ENCODE results near the gene C2orf68. TPM values are rescaled to one million over a fixed set of nuclear protein-coding genes. Genes with fewer than 3 reads are reported as not detected.
"Not testable (repeated sequence)": the region's sequence is repeated elsewhere in the genome, so short reads cannot be mapped to it uniquely, and the experiment has no call there.

Gene C2orf68
- total RNA-seq, 4 donors from 2014 or later: 15.7 to 21.9 (median 19.7) TPM

DNA sequence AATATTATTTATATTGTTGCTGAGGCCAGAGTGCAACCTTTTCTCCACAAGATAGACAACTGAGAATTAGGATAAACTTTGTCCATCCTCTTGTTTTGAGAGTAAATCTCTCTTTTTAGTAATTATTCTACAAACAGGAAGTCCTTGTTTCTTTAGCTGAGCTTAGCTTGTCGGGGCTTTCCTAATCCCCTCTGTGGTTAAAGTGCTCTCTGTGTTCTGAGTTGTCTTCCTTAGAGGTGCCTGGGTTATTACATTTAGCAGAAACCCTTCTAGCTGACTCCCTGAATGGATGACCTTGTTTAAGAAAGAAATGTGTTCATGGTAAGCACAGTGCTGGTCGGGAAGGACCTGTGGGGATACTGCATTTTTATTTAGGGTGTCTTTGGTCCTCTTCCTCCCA, 16.8 kb upstream of the C2orf68 start:
- no peak for DNase-seq (ENCODE audit: low spot score in 2 of 2)
- Histone ChIP-seq H3K27me3 (no peaks in the 10 kb centered on the region), H3K9me3 (no peaks in the 10 kb centered on the region), H3K4me1 (no peaks in the 10 kb centered on the region), H3K36me3 (peaks cover 0 to 98% (median 21%) of the 10 kb centered on the region in 3 donors), H3K4me3 (no peak overlapping the region), H3K27ac (no peak overlapping the region)
- TF ChIP-seq, protein P1, sequence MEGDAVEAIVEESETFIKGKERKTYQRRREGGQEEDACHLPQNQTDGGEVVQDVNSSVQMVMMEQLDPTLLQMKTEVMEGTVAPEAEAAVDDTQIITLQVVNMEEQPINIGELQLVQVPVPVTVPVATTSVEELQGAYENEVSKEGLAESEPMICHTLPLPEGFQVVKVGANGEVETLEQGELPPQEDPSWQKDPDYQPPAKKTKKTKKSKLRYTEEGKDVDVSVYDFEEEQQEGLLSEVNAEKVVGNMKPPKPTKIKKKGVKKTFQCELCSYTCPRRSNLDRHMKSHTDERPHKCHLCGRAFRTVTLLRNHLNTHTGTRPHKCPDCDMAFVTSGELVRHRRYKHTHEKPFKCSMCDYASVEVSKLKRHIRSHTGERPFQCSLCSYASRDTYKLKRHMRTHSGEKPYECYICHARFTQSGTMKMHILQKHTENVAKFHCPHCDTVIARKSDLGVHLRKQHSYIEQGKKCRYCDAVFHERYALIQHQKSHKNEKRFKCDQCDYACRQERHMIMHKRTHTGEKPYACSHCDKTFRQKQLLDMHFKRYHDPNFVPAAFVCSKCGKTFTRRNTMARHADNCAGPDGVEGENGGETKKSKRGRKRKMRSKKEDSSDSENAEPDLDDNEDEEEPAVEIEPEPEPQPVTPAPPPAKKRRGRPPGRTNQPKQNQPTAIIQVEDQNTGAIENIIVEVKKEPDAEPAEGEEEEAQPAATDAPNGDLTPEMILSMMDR (IDR thresholded peaks at IDR 0.05): no peak
- TF ChIP-seq EP300 (IDR thresholded peaks at IDR 0.05) (no peak), POLR2A (IDR thresholded peaks at IDR 0.05) (no peak)
- WGBS, 2 donors: 47 to 53% methylated on average over 2 of the region's 2 CpGs

DNA sequence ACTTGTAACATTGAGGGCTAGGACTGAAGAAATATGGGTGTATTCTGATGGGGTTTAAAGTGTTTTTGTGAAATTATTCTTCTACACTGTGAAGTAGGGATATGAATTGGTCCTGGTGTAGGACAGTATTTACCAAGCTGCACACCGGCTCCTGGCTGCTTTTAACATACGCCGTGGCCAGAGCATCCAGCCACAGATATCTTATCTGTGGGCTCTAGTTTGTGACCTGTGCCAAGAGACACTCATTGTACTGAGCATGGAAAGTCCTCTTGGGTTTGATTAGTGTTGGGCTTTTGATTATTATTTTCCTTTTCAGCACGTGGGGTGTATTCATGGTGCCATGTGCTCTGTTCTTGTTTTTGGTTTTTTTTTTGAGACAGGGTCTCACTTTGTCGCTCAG, 12.1 kb upstream of the C2orf68 start:
- no peak overlapping the region for H3K4me3 ChIP-seq
- peaks cover 0 to 99% (median 22%) of the 10 kb centered on the region in 3 donors for H3K36me3 ChIP-seq
- H3K4me1 ChIP-seq: peaks cover 0 to 3% (median 0%) of the 10 kb centered on the region in 4 donors
- TF ChIP-seq, protein P1 (IDR thresholded peaks at IDR 0.05): no peak
- TF ChIP-seq POLR2A (IDR thresholded peaks at IDR 0.05): no peak
- H3K9me3 ChIP-seq: no peaks in the 10 kb centered on the region
- H3K27me3 ChIP-seq: no peaks in the 10 kb centered on the region
- 90 to 91% methylated on average over 5 of the region's 5 CpGs for WGBS, 2 donors
- no peak overlapping the region for H3K27ac ChIP-seq
- DNase-seq (ENCODE audit: low spot score in 2 of 2): no peak

DNA sequence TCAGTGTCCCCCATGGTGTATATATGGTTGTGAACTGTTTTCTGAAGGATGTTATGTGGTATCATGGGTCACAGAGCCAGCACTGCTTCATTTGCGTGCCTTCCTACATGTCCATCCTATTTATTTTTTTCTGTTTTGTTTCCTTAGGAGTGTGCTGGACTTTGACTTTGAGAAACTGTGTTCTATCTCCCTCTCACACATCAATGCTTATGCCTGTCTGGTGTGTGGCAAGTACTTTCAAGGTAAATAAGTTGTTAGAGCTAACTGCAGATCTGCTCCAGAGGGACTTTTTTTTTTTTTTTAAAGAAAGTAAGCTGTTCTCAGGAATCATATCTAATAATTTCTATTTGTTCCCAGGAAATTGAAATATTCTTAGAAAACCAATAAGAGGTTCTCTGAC, 9.5 kb upstream of the C2orf68 start:
- TF ChIP-seq POLR2A (IDR thresholded peaks at IDR 0.05) (no peak), EP300 (IDR thresholded peaks at IDR 0.05) (no peak)
- TF ChIP-seq, protein P1 (IDR thresholded peaks at IDR 0.05): no peak
- DNase-seq (ENCODE audit: low spot score in 2 of 2): no peak
- Histone ChIP-seq H3K9me3 (no peaks in the 10 kb centered on the region), H3K27ac (no peak overlapping the region), H3K27me3 (no peaks in the 10 kb centered on the region), H3K4me1 (peaks cover 0 to 19% (median 10%) of the 10 kb centered on the region in 4 donors), H3K4me3 (no peak overlapping the region), H3K36me3 (peaks cover 0 to 75% (median 22%) of the 10 kb centered on the region in 3 donors)
- 93 to 96% methylated on average over 1 of the region's 1 CpG for WGBS, 2 donors

DNA sequence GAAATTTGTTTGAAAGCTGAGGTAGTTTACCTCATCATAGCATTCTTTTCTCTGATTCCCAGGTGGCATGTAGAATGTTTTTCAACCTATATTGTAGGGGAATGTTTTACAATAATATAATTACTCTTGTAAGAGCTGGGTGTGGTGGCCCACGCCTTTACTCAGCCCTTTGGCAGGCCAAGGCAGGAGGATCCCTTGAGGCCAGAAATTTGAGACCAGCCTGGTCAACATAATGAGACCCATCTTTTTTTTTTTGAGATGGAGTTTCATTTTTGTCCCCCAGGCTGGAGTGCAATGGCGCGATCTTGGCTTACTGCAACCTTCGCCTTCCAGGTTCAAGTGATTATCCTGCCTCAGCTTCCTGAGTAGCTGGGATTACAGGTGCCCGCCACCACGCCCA, 7.8 kb upstream of the C2orf68 start:
- Histone ChIP-seq H3K4me3 (no peak overlapping the region), H3K9me3 (no peaks in the 10 kb centered on the region), H3K4me1 (peaks cover 0 to 28% (median 12%) of the 10 kb centered on the region in 4 donors), H3K27me3 (no peaks in the 10 kb centered on the region), H3K27ac (no peak overlapping the region), H3K36me3 (peaks cover 0 to 58% (median 15%) of the 10 kb centered on the region in 3 donors)
- 93 to 94% methylated on average over 6 of the region's 6 CpGs for WGBS, 2 donors
- no peak for DNase-seq (ENCODE audit: low spot score in 2 of 2)
- no peak for TF ChIP-seq POLR2A (IDR thresholded peaks at IDR 0.05)

DNA sequence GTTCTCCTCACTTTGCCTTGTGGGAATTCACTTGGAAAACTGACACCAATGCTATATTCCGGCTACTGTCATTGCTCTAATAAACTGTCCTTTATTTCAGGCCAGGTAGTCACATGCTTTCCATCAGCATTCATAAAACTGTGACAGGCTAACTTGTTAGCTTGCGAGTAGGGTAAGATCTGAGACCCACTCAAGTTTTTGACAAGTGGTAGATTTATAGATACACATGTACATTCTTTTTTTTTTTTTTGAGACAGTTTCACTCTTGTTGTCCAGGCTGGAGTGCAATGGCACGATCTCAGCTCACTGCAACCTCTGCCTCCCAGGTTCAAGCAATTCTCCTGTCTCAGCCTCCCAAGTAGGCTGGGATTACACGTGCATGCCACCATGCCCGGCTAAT, 5.9 kb upstream of the C2orf68 start:
- peaks cover 0 to 39% (median 7%) of the 10 kb centered on the region in 3 donors for H3K36me3 ChIP-seq
- H3K27ac ChIP-seq; H3K27me3 ChIP-seq; DNase-seq (ENCODE audit: low spot score in 2 of 2); H3K4me3 ChIP-seq; H3K9me3 ChIP-seq: not testable (repeated sequence)
- peaks cover 0 to 28% (median 12%) of the 10 kb centered on the region in 4 donors for H3K4me1 ChIP-seq
- WGBS, 2 donors: 71 to 87% methylated on average over 5 of the region's 5 CpGs

DNA sequence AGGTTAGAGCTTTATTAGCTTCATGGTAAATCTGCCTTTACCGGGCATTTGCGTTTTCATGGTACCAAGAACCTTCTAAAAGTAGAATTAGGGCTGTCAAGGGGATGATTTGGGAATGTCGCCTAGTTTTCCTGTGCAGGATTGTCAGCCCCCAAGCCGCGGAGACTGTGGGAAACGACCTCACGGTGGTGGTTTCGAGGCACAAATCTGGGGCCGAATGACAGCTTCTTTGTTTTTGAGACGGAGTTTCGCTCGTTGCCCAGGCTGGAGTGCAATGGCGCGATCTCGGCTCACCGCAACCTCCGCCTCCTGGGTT, 3.5 kb upstream of the C2orf68 start:
- Histone ChIP-seq H3K27ac (peak overlapping the region in 3 of 4 donors; percentile 83 to 85 (median 83)), H3K4me3 (peak overlapping the region in 3 of 4 donors; percentile 63 to 88 (median 80)), H3K9me3 (no peaks in the 10 kb centered on the region), H3K4me1 (peaks cover 0 to 42% (median 15%) of the 10 kb centered on the region in 4 donors), H3K27me3 (no peaks in the 10 kb centered on the region), H3K36me3 (peaks cover 0 to 16% (median 0%) of the 10 kb centered on the region in 3 donors)
- no peak for DNase-seq (ENCODE audit: low spot score in 2 of 2)
- TF ChIP-seq, protein P1 (IDR thresholded peaks at IDR 0.05): no peak
- TF ChIP-seq POLR2A (IDR thresholded peaks at IDR 0.05) (no peak), EP300 (IDR thresholded peaks at IDR 0.05) (no peak)
- 90 to 91% methylated on average over 17 of the region's 17 CpGs for WGBS, 2 donors

DNA sequence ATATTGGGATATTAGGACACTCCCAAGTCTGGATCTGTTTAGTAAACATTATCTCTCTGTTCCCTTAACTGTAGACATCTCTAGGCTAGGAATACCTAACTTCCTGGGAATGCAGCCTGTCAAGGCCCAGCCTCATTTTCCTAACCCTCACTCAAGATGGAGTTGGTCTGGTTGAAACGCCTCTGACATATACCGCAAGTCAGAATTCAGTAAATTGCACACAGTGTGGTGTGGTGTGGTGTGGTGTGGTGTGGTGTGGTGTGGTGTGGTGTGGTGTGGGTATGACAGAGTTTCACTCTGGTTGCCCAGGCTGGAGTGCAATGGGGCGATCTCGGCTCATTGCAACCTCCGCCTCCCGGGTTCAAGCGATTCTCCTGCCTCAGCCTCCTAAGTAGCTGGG, 2.9 kb upstream of the C2orf68 start:
- DNase-seq (ENCODE audit: low spot score in 2 of 2); H3K27ac ChIP-seq; H3K9me3 ChIP-seq; H3K4me3 ChIP-seq; H3K27me3 ChIP-seq: not testable (repeated sequence)
- Histone ChIP-seq H3K36me3 (peaks cover 0 to 12% (median 0%) of the 10 kb centered on the region in 3 donors), H3K4me1 (peaks cover 0 to 48% (median 16%) of the 10 kb centered on the region in 4 donors)
- WGBS, 2 donors: 93 to 96% methylated on average over 7 of the region's 7 CpGs

All from tibial nerve (tissue), 4 donors.